GM23338 (cell line): ENCODE data around the gene WNT8B.

Experiments used
- CTCF ChIP-seq, 2 experiments: fragments of 200-600 bp in 1 of 2; sonication (generic) in 1 of 2; conservative IDR thresholded peaks; 2 replicates each; pipeline versions ENCODE4 v1.5.1 to v1.6.1; 2016 to 2017; ENCODE audit warnings: antibody characterized with exemption in 2 of 2, low read depth in 2 of 2, mild to moderate bottlenecking in 2 of 2, moderate library complexity in 1 of 2
- EZH2 ChIP-seq: fragments of 200-600 bp; sonication (generic); IDR thresholded peaks from one replicate; pipeline ENCODE4 v1.8.0; 2017; ENCODE audit warnings: antibody characterized with exemption, mild to moderate bottlenecking, low read depth; ENCODE audit not compliant: unreplicated experiment

GRCh38 chr10:100485801-100486495, 23.1 kb downstream of the WNT8B start:
- no peak for TF ChIP-seq EZH2
- TF ChIP-seq CTCF (conservative IDR thresholded peaks at IDR 0.05; ENCODE audit: low read depth in 2 of 2): no peak
